ENCODE results near the gene ZSCAN22.
"Not testable (repeated sequence)": the region's sequence is repeated elsewhere in the genome, so short reads cannot be mapped to it uniquely, and the experiment has no call there.

The ZSCAN22 gene

GRCh38 chr19:58317476-58318072 lies 9.2 kb upstream of the ZSCAN22 start:
- DNase-seq (ENCODE audit: low read depth in 2 of 2): no peak

DNA sequence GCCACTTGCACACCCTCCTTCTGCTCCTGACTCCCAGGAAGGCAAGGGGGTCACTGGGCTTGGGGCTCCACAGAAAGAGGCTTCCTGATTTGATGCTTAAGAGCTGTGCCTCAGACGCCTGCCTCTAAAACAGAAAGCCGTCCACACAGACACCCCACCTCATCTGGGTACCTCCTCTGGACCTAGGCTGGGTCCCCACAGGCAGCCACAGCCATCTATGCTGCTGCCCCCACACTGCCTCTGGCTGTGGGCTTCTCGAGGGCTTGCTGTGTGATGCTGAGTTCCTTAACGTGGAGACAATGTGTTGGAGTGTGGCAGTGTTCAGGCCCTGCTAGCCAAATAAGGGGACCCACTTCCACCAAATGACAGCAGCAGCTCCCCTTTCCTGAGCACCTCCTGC lies 8.5 kb upstream of the ZSCAN22 start:
- DNase-seq (ENCODE audit: low read depth in 2 of 2): no peak

DNA sequence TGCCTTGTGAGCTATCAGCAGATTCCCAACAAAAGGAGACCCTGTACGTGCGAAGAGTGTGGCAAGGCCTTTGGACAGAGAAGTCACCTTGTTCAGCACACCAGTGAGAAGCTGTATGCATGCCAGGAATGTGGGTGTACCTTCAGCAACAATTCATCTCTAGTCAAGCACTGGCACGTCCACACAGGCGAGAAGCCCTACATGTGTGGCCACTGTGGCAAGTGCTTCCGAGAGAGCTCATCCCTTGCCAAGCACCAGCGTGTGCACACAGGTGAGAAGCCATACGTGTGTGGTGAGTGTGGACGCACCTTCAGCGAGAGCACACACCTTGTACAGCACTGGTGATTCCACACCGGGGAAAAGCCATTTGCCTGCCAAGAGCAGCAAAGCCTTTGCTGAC lies 7.6 kb upstream of the ZSCAN22 start:
- no peak for DNase-seq (ENCODE audit: low read depth in 2 of 2)

GRCh38 chr19:58325311-58326022 lies 1.3 kb upstream of the ZSCAN22 start:
- DNase-seq (ENCODE audit: low read depth in 2 of 2): no peak

GRCh38 chr19:58326501-58326913 lies 287 bp upstream of the ZSCAN22 start:
- no peak for DNase-seq (ENCODE audit: low read depth in 2 of 2)

DNA sequence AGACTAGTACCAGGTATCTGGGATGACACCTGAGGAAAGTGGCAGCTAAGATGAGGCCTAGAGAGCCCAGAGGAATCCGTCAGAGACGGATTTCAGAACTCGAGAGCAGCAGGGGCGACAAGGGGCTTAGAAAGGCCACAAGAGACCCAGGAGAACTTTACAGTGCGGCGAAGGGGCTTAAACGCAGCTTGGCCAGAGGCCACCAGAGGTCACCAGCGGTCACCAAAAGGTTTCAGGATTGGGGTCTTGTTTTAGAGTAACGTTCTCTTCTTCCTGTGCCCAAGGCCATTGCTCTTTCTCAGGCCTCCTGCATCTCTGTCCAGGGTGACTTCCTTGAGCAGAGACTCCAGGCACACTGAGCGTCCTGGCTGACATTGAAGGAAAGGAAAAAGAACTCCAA lies 2.2 kb downstream of the ZSCAN22 start:
- no peak for DNase-seq (ENCODE audit: low read depth in 2 of 2)

GRCh38 chr19:58330458-58330857 lies 3.7 kb downstream of the ZSCAN22 start:
- no peak for DNase-seq (ENCODE audit: low read depth in 2 of 2)

DNA sequence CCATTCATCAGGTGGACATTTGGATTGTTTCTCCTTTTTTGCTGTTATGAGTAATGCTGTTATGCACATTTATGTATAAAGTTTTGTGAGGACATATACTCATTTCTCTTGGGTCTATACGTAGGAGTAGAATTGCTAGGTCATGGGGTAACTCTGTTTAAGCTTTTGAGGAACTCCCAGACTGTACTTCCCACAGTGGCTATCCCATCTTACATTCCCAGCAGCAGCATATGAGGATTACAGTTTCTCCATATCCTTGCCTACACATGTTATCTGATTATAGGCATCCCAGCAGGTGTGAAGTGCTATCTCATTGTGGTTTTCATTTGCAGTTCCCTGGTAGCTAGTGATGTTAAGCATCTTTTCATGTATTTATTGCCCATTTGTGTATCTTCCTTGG lies 5.9 kb downstream of the ZSCAN22 start:
- DNase-seq (ENCODE audit: low read depth in 2 of 2): no peak

DNA sequence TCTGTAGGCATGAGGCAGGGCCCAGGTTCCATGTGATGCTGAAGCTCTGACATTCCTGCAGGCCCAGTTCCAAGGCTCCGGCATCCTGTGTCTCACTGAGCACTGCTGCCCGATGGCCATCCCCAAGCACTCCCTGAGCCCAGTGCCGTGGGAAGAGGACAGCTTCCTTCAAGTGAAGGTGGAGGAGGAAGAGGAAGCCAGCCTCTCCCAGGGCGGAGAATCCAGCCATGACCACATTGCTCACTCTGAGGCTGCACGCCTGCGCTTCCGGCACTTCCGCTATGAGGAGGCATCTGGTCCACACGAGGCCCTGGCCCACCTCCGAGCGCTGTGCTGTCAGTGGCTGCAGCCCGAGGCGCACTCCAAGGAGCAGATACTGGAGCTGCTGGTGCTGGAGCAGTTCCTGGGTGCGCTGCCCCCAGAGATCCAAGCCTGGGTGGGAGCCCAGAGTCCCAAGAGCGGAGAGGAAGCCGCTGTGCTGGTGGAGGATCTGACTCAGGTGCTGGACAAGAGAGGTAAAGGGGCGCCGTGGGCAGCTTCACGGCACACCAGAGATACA lies 8.0 kb downstream of the ZSCAN22 start:
- no peak for DNase-seq (ENCODE audit: low read depth in 2 of 2)

DNA sequence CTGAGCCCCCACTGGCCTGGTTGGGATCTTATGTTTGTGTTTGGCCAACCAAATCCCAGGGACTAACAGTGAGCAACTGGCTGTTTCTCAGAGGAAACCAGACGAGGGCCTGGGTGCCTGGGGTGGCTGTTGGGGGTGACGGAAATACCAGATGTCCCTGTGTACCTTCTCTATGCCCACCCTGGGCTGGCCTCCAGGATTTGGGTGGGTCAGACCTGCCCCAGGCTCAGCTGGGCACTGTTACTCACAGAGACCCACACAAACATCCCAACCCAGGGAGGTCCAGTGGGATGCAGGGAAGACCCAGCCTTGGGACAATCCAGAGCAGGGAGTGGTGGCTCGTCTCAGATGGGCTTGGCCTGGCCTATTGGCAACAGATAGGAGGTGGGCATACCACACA lies 8.8 kb downstream of the ZSCAN22 start:
- no peak for DNase-seq (ENCODE audit: low read depth in 2 of 2)

- no peak for DNase-seq (ENCODE audit: low read depth in 2 of 2)
Observed at GRCh38 chr19:58336216-58336615, 9.4 kb downstream of the ZSCAN22 start.

DNA sequence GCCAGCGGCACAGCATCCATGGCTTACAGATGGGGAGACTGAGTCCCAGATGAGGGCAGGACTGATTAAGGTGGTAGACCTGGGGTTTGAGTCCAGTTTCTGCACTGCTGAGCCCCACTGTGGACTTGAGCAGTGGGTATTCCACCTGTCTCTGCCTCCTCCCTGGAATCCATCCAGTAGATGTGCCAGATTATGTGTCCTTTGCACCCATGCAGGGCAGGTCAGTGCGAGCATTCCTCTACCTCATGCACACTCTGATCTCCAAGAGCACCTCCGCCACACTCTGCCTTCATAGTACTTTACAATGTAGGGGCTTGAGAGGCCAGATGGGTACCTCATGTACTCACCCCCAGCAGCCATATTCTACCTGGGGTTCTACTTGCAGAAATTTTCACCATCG lies 10.0 kb downstream of the ZSCAN22 start:
- DNase-seq (ENCODE audit: low read depth in 2 of 2): no peak

- DNase-seq (ENCODE audit: low read depth in 2 of 2): no peak
Observed at GRCh38 chr19:58338336-58338735, 11.5 kb downstream of the ZSCAN22 start.

DNA sequence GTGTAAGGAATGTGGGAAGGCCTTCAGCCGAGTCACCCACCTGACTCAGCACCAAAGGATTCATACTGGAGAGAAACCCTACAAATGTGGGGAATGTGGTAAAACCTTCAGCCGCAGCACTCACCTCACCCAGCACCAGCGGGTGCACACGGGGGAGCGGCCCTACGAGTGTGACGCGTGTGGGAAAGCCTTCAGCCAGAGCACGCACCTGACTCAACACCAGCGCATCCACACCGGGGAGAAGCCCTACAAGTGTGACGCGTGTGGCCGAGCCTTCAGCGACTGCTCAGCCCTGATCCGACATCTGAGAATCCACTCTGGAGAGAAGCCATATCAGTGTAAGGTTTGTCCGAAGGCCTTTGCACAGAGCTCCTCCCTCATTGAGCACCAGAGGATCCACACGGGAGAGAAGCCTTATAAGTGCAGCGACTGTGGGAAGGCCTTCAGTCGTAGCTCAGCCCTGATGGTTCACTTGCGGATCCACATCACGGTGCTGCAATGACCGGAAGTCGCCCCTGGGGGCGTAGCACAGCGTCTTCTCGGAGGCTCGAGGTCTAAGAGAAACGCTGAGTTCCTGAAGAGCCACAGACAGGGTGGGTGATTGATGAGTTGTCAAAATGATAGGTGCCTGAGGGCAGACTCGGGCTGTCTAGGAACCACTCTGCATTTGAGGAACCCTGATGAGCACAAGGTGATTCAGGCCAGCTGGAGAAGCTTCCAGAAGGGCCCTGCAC lies 12.2 kb downstream of the ZSCAN22 start:
- DNase-seq (ENCODE audit: low read depth in 2 of 2): no peak

DNA sequence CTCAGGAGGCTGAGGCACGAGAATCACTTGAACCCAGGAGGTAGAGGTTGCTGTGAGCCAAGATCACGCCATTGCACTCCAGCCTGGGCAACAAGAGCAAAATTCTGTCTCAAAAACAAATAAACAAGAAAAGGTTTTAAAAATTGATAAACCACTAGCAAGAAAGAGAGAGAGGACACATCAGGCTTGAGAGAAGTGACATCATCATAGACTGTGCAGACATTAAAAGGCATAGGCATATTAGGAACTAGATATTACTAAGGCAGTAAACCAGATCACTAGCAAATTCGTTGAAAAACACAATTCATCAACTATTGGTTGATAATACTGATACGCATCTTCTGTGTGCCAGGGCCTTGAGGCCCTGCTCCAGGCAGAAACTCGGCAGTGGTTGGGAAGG lies 18.8 kb downstream of the ZSCAN22 start:
- no peak for DNase-seq (ENCODE audit: low read depth in 2 of 2)

GRCh38 chr19:58346961-58347929 lies 20.5 kb downstream of the ZSCAN22 start:
- peak; percentile 39 to 58 for DNase-seq (ENCODE audit: low read depth in 2 of 2)

DNA sequence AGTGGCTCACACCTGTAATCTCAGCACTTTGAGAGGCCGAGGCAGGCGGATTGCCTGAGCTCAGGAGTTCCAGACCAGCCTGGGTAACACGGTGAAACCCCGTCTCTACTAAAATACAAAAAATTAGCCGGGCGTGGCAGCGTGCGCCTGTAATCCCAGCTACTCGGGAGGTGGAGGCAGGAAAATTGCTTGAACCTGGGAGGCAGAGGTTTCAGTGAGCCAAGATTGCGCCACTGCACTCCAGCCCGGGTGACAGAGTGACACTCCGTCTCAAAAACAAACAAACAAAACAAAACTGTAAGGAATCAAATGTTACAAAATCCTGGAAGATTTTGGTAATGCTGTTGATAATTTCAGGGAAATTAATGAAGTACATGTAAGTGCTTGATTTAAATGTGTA lies 21.3 kb downstream of the ZSCAN22 start:
- not testable (repeated sequence) for DNase-seq (ENCODE audit: low read depth in 2 of 2)

DNA sequence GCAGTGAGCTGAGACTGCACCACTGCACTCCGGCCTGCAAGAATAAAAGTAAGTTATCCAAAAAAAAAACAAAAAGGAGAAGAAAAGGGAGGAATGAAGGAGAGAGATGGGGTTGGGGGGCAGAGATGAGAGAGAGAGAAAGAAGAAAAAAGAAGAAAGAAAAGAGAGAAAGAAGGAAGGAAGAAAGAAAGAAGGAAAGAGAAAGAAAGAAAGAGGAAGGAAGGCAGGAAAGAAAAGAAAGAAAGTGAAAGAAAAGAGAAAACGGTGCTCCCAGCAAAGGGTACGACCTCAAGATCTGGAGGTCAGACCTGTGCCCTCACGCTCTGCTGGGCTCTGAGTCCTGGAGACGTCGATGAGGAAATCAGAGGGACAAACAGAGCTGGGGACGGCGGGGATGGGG lies 22.8 kb downstream of the ZSCAN22 start:
- no peak for DNase-seq (ENCODE audit: low read depth in 2 of 2)

DNA sequence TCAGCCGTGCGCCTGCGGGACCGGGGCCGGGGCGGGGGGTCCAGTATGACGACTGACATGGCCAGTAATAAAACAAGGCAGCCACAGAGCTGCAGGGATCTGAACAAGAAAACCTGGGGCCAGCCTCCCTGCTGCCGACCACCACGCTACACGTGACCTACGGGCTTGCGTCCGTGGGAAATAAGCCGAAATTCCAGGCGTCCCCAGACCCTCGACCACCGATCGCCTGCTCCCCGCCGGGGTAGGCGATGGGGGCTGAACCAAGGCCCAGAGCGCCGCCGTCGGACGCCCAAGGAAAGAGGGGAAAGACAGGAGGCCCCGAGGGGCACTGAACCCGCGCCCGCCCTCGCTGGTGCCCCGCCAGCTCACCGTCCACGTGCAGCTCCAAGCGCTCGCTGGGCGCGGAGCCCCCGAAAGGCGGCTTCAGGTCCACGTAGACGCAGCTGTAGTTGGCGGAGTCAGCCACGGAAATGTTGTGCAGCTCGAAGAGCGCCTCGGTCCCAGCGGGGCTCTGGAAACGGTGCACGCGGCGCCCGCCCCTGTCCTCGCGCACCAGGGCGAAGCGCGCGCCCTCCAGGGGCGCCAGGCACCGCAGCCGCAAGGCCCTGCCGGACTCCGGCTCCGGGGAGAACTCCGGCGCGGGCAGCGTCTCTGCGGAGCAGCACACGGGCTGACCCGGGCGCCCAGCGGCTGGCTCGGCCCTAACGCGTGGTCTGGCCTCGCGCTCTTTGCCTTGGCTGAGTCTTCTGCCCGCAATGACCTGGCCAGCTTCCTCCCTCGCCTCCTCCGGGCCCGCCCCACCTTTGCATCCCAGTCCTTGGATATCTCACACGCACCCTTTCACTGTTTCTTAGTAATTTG lies 23.4 kb downstream of the ZSCAN22 start:
- no peak for DNase-seq (ENCODE audit: low read depth in 2 of 2)

DNA sequence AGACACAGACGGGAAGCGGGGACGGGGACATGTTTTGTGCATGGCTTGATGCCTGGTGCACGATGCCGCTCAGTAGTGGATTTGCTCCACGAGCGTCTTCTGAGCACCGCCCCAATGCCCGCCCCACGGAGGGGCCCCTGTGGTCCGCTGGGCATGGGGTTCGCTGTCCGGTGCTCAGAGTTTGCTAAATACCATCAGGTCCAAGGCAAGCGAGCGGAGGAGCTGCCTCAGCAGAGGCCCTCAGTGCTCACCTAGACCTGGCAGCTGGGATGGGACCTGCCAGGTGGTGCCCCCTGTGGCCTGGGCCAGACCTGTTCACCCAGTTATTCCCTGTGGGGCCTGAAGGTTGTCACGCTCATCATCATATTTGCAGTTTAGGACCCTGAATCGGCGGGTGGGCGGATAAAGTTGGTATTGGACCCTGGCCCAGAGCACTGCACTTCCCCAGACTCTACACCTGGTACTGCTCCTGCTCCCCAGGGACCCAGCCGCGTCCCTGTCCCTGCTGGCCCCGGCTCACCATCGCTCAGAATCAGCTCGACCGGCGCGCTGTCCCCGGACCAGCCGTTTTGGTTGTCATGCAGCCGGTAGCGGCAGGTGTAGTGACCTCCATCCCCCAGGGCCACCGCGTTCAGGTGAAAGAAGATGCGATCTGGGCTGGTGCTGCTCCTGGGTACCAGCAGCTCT lies 24.2 kb downstream of the ZSCAN22 start:
- DNase-seq (ENCODE audit: low read depth in 2 of 2): no peak

All from stimulated activated CD8-positive, alpha-beta memory T cell treated with anti-CD3 and anti-CD28 coated beads, Interleukin-2, amount 100 ng/mL, for 1 hour (primary cell).